VCaP (cell line): ENCODE results near the gene FAM53A.
"Not testable (repeated sequence)": the region's sequence is repeated elsewhere in the genome, so short reads cannot be mapped to it uniquely, and the experiment has no call there.

Source experiments
- H3K27ac ChIP-seq: fragments of 450-650 bp; 2 replicates; pipeline ENCODE4 v1.5.1; 2017
- TF ChIP-seq, protein P1 (sequence below): fragments of 450-650 bp; conservative IDR thresholded peaks from 2 replicates; pipeline ENCODE4 v1.5.1; 2017; ENCODE audit warnings: mild to moderate bottlenecking, moderate library complexity

Gene FAM53A

DNA sequence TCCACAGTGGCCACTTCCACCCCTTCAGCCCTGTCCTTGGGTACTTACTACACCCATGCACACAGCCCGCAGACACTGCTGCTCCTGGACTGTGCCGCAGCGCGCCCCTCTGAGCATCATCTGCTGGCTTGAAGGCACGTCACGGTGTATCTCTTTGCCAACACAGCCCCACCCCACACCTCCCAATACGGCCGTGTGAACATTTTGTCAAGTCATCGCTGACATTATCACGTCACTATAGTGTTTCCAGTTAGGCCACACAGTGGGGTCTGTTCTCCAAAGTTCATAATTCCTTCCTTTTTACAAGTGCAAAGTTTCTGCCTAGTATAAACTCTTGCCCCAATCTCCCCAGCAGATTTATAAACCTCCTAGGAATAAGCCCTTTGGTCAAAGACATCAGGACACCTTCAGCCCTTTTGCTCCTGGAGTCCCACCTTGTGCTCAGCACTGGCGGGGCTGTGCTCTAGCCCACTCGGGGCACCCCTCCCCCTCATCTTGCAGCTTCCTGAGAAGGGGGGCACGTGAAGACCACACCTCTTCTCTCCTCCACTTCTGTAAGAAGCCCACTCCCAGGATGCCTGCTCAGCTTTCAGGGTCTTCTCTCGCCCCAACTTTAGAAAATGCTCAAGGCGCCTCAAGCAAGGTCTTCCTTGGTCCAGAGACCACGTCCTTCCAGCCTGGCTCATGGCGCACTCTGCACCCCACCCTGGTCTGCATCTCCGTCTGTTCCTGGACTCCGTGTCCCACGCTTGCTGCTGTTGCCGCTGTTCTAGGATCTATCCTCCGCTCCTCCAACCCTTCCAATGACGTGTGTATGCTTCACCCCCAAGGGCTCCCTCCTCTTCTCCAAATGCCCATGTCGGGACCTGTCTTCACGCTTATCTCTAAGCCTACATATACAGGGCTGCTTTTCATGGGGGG lies 7.2 kb downstream of the FAM53A start:
- TF ChIP-seq, protein P1, sequence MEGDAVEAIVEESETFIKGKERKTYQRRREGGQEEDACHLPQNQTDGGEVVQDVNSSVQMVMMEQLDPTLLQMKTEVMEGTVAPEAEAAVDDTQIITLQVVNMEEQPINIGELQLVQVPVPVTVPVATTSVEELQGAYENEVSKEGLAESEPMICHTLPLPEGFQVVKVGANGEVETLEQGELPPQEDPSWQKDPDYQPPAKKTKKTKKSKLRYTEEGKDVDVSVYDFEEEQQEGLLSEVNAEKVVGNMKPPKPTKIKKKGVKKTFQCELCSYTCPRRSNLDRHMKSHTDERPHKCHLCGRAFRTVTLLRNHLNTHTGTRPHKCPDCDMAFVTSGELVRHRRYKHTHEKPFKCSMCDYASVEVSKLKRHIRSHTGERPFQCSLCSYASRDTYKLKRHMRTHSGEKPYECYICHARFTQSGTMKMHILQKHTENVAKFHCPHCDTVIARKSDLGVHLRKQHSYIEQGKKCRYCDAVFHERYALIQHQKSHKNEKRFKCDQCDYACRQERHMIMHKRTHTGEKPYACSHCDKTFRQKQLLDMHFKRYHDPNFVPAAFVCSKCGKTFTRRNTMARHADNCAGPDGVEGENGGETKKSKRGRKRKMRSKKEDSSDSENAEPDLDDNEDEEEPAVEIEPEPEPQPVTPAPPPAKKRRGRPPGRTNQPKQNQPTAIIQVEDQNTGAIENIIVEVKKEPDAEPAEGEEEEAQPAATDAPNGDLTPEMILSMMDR = no peak

DNA sequence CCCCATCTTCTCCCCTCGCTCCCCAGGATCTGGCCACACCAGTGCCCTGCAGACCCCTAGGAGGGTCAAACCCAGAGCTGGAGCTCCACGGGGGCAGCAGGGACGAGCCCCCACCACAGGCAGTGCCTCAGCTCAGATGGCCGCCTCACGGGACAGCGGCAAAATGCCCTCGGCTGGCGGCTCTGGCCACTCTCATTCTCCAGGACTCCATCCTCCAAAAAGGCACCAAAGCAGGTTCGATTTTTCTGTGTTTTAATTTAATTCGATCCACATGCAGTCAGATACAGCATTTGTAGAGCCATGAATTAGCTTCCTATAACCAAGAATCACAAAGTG lies 8.3 kb downstream of the FAM53A start:
- TF ChIP-seq, protein P1 = no peak
- no peak overlapping the region for H3K27ac ChIP-seq

More for the DNA sequence above, 7.2 kb downstream of the FAM53A start:
- H3K27ac ChIP-seq = no peak overlapping the region

DNA sequence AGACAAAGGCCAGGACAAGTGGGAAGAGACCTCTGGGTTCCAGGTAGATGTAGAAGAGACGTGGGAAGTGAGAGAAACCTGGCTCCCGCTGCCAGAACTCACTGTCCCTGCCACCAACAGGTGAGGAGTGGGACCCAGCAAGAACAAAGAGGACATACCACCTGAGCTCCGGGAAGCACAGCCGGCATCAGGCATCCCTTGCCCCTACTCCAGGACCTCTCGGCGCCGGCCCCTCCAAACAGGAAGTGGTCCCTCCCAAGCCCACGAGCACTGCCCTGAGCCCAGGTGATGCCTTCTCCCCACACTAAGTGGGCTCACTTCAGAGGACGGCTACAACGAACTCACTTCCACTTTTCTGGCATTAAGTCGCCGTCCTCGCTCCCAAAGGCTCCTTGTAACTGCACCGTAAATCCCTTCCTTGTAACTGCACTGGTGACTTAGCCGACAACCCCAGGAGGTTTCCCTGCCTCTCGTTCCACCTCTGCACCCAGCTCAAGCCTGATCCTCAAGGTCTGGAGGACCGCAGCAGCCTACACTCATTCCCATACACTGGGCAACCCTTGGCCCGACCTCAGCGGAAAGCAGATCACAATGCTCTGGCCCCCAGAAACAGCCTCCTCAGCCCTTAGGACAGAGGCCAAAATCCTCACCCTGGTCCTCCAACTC lies 8.8 kb downstream of the FAM53A start:
- TF ChIP-seq, protein P1 = no peak
- no peak overlapping the region for H3K27ac ChIP-seq

DNA sequence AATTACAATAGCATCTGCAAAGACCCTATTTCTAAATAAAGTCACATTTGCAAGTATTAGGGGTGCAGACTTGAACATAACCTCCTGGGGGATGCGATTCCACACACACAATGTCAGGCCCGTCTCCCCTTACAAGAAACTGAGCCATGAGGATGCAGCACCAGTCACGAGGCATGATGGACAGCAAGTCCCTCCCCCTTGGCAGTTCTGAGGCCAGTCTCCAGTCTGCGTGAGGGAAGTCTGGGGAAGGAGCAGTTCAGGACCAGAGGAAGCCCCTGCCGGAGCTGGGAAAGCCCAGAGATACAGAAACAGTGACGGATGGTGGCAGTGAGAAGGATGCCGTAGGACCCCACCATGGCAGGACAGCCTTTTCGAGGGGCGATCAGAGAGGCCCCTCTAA lies 9.4 kb downstream of the FAM53A start:
- no peak overlapping the region for H3K27ac ChIP-seq
- TF ChIP-seq, protein P1 = no peak

DNA sequence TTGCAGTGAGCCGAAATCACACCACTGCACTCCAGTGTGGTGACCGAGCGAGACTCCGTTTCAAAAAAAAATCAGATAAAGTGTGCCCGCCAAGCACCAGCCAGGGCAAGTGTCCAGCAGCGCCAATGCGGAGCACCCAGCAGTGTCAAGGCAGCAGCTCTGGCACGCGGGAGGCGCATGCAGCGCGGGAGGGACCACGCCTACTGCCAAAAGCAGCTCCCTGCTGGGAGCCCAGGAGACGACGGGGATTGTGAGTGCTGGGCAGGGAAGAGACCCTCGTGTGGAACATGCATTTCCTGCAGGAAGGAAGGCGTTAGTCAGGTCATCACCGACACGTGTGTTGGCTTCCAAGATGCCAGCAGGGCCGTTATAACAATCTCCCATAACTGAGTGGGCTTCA lies 10.4 kb downstream of the FAM53A start:
- H3K27ac ChIP-seq = no peak overlapping the region
- TF ChIP-seq, protein P1 = no peak

DNA sequence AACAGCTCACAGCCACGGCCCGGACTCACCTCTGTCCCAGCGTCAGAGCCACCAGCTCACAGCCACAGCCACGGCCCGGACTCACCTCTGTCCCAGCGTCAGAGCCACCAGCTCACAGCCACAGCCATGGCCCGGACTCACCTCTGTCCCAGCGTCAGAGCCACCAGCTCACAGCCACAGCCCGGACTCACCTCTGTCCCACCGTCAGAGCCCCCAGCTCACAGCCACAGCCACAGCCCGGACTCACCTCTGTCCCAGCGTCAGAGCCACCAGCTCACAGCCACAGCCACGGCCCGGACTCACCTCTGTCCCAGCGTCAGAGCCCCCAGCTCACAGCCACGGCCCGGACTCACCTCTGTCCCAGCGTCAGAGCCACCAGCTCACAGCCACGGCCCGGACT lies 13.1 kb downstream of the FAM53A start:
- H3K27ac ChIP-seq = not testable (repeated sequence)

DNA sequence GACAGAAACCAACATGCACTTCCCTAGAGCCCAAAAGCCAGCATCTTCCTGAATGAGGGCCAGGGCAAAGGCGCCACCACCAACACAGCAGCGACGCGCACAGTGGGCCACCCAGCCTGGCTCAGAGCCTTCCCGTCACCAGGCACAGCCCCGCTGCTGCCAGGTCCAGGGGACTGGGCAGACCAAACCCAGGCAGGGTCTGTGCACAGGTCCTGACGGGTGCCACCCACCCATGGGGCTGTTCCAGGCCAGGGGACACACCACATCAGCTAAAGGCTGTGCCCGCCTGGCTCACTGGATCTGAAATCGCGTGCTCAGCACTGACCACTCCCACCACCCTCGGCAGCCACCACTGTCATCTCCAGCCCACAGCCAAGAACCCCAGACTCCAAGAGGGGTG lies 13.8 kb downstream of the FAM53A start:
- H3K27ac ChIP-seq = no peak overlapping the region
- TF ChIP-seq, protein P1 = no peak

DNA sequence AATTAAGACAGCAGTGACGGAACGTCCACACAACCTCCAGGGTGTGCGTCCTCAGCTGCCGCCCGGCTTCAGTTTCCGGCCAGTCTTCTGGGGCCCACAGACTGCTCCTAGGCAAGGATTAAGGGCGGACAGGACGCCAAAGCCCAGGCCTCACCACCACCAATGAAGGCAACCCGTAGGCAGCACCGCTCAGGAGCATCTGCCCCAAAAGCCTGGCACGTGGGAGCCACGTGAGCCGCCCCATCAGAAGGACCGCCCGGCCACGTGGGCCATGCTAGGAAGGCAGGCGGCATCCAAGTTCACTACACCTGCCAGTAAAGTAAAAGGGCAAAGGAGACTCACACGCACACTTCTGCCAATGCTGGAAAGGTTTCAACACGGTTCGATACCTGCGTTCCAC lies 14.3 kb downstream of the FAM53A start:
- TF ChIP-seq, protein P1 = no peak
- no peak overlapping the region for H3K27ac ChIP-seq
